ENCODE measurements around the gene TOP2B. TPM values are rescaled to one million over a fixed set of nuclear protein-coding genes. Genes with fewer than 3 reads are reported as not detected.

Gene TOP2B
- total RNA-seq, 1 donor from 2014 or later: 99.5 TPM

DNA sequence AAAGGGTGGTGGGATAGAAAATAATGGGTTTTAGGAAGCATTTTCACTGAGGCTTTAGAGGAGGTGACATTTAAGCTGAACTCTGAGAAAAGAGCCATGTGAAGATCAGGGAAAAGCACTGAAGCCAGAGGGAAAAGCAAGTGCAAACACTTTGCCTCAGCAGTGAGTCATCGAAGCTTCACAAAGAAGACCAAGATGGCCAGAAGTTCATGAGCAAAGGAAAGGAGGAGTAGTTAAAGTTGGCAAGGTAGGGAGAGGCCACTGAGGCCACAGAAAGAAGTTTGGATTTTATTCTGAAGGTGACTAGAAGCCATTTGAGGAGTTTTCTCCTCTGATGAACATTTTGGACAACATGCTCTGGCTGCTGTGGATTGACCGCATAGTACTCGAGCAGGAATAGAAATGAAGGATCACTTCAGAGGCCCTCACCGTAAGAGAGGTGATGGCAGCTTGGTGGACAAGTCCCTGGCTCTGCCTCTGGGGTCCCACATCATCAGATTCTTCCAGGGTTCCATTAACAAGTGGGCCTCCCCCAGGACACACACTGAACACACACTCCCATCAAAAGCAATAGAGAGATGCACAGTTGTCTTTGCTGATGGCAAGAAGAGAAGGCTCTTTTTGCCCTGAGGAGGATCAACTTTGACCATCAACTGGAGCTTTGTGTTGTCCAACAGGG lies 75.5 kb downstream of the TOP2B start:
- TF ChIP-seq, protein P1, sequence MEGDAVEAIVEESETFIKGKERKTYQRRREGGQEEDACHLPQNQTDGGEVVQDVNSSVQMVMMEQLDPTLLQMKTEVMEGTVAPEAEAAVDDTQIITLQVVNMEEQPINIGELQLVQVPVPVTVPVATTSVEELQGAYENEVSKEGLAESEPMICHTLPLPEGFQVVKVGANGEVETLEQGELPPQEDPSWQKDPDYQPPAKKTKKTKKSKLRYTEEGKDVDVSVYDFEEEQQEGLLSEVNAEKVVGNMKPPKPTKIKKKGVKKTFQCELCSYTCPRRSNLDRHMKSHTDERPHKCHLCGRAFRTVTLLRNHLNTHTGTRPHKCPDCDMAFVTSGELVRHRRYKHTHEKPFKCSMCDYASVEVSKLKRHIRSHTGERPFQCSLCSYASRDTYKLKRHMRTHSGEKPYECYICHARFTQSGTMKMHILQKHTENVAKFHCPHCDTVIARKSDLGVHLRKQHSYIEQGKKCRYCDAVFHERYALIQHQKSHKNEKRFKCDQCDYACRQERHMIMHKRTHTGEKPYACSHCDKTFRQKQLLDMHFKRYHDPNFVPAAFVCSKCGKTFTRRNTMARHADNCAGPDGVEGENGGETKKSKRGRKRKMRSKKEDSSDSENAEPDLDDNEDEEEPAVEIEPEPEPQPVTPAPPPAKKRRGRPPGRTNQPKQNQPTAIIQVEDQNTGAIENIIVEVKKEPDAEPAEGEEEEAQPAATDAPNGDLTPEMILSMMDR (IDR thresholded peaks at IDR 0.05): no peak
- Mint-ChIP-seq H3K27ac (ENCODE audit: unreplicated experiment) (peak overlapping the region; percentile 64), H3K9me3 (ENCODE audit: unreplicated experiment) (peaks cover 5% of the 10 kb centered on the region), H3K4me1 (ENCODE audit: unreplicated experiment) (peaks cover 76% of the 10 kb centered on the region), H3K36me3 (ENCODE audit: unreplicated experiment) (peaks cover 5% of the 10 kb centered on the region), H3K4me3 (ENCODE audit: unreplicated experiment) (no peak overlapping the region), H3K27me3 (ENCODE audit: unreplicated experiment) (no peaks in the 10 kb centered on the region)
- DNase-seq (ENCODE audit: extremely low spot score, unreplicated experiment): no peak

DNA sequence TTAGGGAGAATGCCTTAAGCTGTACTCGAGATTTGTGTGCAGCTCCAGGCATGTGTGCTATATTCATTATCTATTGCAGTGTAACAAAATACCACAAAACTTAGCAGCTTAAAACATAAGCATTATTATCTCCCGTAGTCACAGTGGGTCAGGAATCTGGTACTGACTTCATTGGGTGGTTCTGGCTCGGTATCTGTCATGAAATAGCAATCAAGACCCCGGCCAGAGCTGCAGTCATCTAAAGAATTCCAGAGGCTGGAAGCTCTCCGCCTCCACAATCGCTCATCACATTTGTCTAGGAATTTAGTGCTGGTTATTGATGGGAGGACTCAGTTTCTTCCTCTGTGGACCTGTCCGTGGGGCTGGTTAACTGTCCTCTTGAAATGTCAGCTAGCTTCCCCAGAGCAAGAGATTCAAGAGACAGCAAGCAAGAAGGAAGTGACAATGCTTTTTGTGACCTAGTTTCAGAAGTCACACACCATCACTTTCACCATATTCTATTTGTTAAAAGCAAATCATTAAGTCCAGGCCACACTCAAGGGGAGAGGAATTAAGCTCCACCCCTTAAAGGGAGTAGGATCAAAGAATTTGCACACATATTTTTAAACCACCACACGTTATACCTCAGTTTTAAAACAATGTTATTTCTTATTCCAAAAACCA lies 76.1 kb downstream of the TOP2B start:
- TF ChIP-seq, protein P1 (IDR thresholded peaks at IDR 0.05): no peak
- Mint-ChIP-seq H3K9me3 (ENCODE audit: unreplicated experiment) (peaks cover 5% of the 10 kb centered on the region), H3K4me3 (ENCODE audit: unreplicated experiment) (no peak overlapping the region), H3K4me1 (ENCODE audit: unreplicated experiment) (peaks cover 75% of the 10 kb centered on the region), H3K27me3 (ENCODE audit: unreplicated experiment) (no peaks in the 10 kb centered on the region), H3K36me3 (ENCODE audit: unreplicated experiment) (peaks cover 5% of the 10 kb centered on the region), H3K27ac (ENCODE audit: unreplicated experiment) (peak overlapping the region; percentile 12)
- no peak for DNase-seq (ENCODE audit: extremely low spot score, unreplicated experiment)

GRCh38 chr3:25587975-25588374 lies 76.7 kb downstream of the TOP2B start:
- TF ChIP-seq, protein P1 (IDR thresholded peaks at IDR 0.05): no peak
- Mint-ChIP-seq H3K4me3 (ENCODE audit: unreplicated experiment) (no peak overlapping the region), H3K27ac (ENCODE audit: unreplicated experiment) (peak overlapping the region; percentile 82), H3K36me3 (ENCODE audit: unreplicated experiment) (peaks cover 5% of the 10 kb centered on the region), H3K9me3 (ENCODE audit: unreplicated experiment) (peaks cover 5% of the 10 kb centered on the region), H3K27me3 (ENCODE audit: unreplicated experiment) (no peaks in the 10 kb centered on the region), H3K4me1 (ENCODE audit: unreplicated experiment) (peaks cover 69% of the 10 kb centered on the region)
- no peak for DNase-seq (ENCODE audit: extremely low spot score, unreplicated experiment)

- H3K36me3 Mint-ChIP-seq (ENCODE audit: unreplicated experiment): peaks cover 5% of the 10 kb centered on the region
- no peak overlapping the region for H3K4me3 Mint-ChIP-seq (ENCODE audit: unreplicated experiment)
- H3K27ac Mint-ChIP-seq (ENCODE audit: unreplicated experiment): peak overlapping the region; percentile 82
- no peaks in the 10 kb centered on the region for H3K27me3 Mint-ChIP-seq (ENCODE audit: unreplicated experiment)
- peaks cover 5% of the 10 kb centered on the region for H3K9me3 Mint-ChIP-seq (ENCODE audit: unreplicated experiment)
- TF ChIP-seq, protein P1 (IDR thresholded peaks at IDR 0.05): no peak
- peaks cover 68% of the 10 kb centered on the region for H3K4me1 Mint-ChIP-seq (ENCODE audit: unreplicated experiment)
- no peak for DNase-seq (ENCODE audit: extremely low spot score, unreplicated experiment)
Observed at GRCh38 chr3:25587526-25587925, 77.2 kb downstream of the TOP2B start.

- Mint-ChIP-seq H3K4me1 (ENCODE audit: unreplicated experiment) (peaks cover 68% of the 10 kb centered on the region), H3K4me3 (ENCODE audit: unreplicated experiment) (no peak overlapping the region), H3K36me3 (ENCODE audit: unreplicated experiment) (peaks cover 7% of the 10 kb centered on the region), H3K27me3 (ENCODE audit: unreplicated experiment) (no peaks in the 10 kb centered on the region), H3K27ac (ENCODE audit: unreplicated experiment) (peak overlapping the region; percentile 73), H3K9me3 (ENCODE audit: unreplicated experiment) (peaks cover 5% of the 10 kb centered on the region)
- TF ChIP-seq, protein P1 (IDR thresholded peaks at IDR 0.05): no peak
- no peak for DNase-seq (ENCODE audit: extremely low spot score, unreplicated experiment)
Observed at GRCh38 chr3:25587094-25587493, 77.6 kb downstream of the TOP2B start.
